SKM-1 (cell line): ENCODE measurements around the gene GPR152.
"Not testable (repeated sequence)": the region's sequence is repeated elsewhere in the genome, so short reads cannot be mapped to it uniquely, and the experiment has no call there.

ENCODE experiments used
- DNase-seq: peaks from one replicate; lab custom pipeline; 2025; ENCODE audit not compliant: unreplicated experiment; lab: John Stamatoyannopoulos, UW

The GPR152 gene

GRCh38 chr11:67429038-67429668, 23.4 kb downstream of the GPR152 start:
- DNase-seq, result no peak

- peak; percentile 94 for DNase-seq
Observed at GRCh38 chr11:67428052-67429001, 24.2 kb downstream of the GPR152 start, which contains the start of gene RPS6KB2. Gene RPS6KB2, plus strand, starts transcription at chr11:67428494. Its CDS starts 52 bp downstream, at chr11:67428546.

DNA sequence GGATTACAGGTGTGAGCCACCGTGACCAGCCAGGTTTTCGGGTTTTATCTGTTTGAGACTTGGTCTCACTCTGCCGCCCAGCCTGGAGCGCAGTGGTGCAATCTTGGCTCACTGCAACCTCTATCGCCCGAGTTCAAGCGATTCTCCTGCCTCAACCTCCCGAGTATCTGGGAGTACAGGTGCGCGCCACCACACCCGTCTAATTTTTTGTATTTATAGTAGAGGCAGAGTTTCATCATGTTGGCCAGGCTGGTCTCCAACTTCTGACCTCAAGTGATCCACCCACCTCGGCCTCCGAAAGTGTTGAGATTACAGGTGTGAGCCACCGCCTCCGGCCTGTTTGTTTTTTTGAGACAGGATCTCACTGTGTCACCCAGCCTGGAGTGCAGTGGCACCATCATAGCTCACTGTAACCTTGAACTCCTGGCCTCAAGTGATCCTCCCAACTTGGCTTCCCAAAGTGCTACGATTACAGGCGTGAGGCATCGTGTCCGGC, 25.1 kb downstream of the GPR152 start:
- DNase-seq, result not testable (repeated sequence)

GRCh38 chr11:67423891-67424613, 28.5 kb downstream of the GPR152 start:
- no peak for DNase-seq

- DNase-seq, result no peak
Observed at GRCh38 chr11:67423466-67423865, 29.1 kb downstream of the GPR152 start.

DNA sequence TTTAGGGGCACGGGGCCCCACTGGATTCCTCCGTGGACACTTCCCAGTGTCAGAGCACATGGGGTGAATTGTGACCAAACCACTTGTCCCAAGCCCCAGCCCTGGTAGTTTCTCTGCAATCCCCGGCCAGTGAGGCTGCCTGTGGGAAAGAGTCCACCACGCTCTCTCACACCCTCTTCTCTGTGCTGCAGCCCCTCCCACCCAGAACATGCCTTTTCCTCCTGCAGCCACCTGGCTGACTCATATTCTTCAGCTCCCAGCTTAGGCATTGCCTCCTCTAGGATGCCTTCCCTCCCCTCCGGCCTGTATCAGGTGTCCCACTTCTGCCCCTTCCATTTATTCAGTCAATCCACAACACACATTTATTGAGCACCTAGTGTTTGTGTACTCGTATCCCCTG, 29.6 kb downstream of the GPR152 start:
- no peak for DNase-seq

GRCh38 chr11:67421430-67422031, 31.0 kb downstream of the GPR152 start:
- no peak for DNase-seq

GRCh38 chr11:67420646-67421429, 31.7 kb downstream of the GPR152 start:
- peak; percentile 85 for DNase-seq

- DNase-seq, result no peak
Observed at GRCh38 chr11:67420147-67420645, 32.3 kb downstream of the GPR152 start.

- DNase-seq, result no peak
Observed at GRCh38 chr11:67419325-67420049, 33.0 kb downstream of the GPR152 start.

DNA sequence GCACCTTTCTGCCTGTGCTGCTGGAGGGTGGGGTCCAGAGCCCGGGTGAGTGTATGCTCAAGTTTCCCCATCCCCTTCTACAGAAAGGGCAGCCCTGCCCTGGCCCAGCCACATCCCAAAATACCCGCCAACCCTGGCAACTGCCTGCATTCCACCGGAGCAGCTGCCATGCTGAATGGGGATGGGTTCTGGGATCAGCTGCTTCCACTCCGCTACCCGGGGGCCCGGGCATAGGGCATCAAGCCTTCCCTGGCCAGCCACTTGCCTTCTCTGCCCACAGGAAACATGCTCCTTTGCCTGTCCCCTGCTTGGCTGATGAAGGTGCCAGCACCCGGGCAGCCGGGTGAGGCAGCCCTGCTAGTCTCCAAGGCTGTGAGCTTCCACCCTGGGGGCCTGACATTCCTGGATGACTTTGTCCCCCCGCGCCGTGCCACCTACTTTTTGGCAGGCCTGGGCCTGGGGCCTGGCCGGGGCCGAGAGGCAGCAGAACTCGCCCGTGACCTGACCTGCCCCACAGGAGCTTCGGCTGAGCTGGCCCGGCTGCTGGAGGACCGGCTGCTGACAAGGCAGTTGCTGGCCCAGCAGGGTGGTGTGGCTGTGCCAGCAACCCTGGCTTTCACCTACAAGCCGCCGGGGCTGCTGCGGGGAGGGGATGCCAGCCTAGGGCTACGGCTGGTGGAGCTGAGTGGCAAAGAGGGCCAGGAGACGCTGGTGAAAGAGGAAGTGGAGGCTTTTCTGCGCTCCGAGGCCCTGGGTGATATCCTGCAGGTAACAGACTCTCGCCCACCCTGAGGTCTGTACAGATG, 33.9 kb downstream of the GPR152 start:
- no peak for DNase-seq

GRCh38 chr11:67417425-67417824, 35.1 kb downstream of the GPR152 start:
- no peak for DNase-seq

DNA sequence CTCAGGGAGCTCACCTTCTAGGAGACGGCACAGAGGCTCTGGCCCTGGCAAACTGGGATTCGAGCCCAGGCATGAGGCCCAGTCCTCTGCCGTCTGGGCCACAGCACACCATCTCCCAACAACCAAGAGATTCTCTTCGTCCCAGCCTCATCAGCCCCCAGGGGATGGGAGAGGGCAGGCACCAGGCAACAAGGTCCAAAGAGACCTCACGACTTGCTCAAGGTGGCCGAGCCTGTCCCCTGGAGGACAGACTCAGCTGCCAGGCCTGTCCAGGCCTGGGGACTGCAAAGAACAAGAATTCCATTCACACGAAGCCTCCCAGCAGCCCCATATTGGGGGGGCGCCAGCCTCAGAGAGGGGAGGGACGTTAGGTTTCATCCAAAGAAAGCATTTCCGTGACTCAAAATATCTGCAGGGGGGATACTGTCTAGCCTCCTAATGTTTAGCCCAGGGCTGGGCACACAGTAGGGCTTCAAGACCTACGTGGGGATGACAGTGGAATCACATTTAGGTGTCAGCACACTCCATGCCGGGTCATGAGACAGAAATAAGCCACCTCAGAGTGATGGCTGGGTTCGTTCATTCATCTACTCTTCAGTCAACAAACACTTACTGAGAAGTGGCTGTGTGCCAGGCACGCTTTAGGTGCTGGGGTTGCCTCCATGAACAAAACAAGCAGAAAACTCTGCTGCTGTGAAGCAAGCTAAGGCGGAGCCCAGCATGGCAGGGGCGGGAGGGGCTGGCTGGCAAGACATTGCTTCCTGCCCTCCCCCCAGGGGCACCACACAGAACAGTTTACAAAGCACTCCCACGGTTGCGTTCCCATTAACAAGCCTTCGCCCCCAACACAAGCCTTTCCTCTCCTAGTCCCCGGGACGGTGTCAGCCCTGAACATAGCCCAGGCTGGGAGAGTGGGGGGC, 35.9 kb downstream of the GPR152 start:
- DNase-seq, result no peak

GRCh38 chr11:67415501-67416304, 36.8 kb downstream of the GPR152 start, which contains the start of gene CARNS1:
Gene CARNS1, plus strand, starts transcription at chr11:67415678. Its CDS starts 522 bp downstream, at chr11:67416200.
- no peak for DNase-seq

- no peak for DNase-seq
Observed at GRCh38 chr11:67413266-67413849, 39.2 kb downstream of the GPR152 start.
